H9 (cell line): ENCODE measurements around the gene TAF1C. TPM values are rescaled to one million over a fixed set of nuclear protein-coding genes. Genes with fewer than 3 reads are reported as not detected.
A peak's percentile ranks its signal among the peaks of the same experiment; 100 is the strongest.

Source experiments
- DNase-seq: peaks from one replicate; pipeline ENCODE4 v3.0.0-alpha.2; 2017
- H2AFZ ChIP-seq: one replicate; pipeline ENCODE4 v1.6.1; 2013; ENCODE audit warnings: mild to moderate bottlenecking, low read length, control low read depth, moderate library complexity
- H2AK5ac ChIP-seq: 2 replicates; pipeline ENCODE4 v1.6.1; 2013; ENCODE audit warnings: low read length, control low read depth, mixed read lengths; ENCODE audit not compliant: insufficient read length
- H2BK120ac ChIP-seq: one replicate; pipeline ENCODE4 v1.6.1; 2013; ENCODE audit warnings: low read depth, mild to moderate bottlenecking, low read length, control low read depth, inconsistent platforms; ENCODE audit not compliant: poor library complexity, severe bottlenecking
- H2BK12ac ChIP-seq: 2 replicates; pipeline ENCODE4 v1.6.1; 2013; ENCODE audit warnings: low read length, control low read depth, mixed read lengths, low read depth; ENCODE audit not compliant: insufficient read length
- H2BK15ac ChIP-seq: 2 replicates; pipeline ENCODE4 v1.6.1; 2013; ENCODE audit warnings: low read depth, low read length, control low read depth
- H2BK20ac ChIP-seq: one replicate; pipeline ENCODE4 v1.6.1; 2013; ENCODE audit warnings: low read depth, mild to moderate bottlenecking, low read length, control low read depth, inconsistent platforms; ENCODE audit not compliant: poor library complexity, severe bottlenecking
- H2BK5ac ChIP-seq: 2 replicates; pipeline ENCODE4 v1.6.1; 2013; ENCODE audit warnings: low read length, control low read depth, mixed read lengths; ENCODE audit not compliant: insufficient read length
- H3K14ac ChIP-seq: 2 replicates; pipeline ENCODE4 v1.6.1; 2013; ENCODE audit warnings: low read length, control low read depth; ENCODE audit not compliant: insufficient read depth
- H3K18ac ChIP-seq: 2 replicates; pipeline ENCODE4 v1.6.1; 2013; ENCODE audit warnings: low read depth, mild to moderate bottlenecking, mixed read lengths, low read length, control low read depth; ENCODE audit not compliant: insufficient read length
- H3K23ac ChIP-seq: 2 replicates; pipeline ENCODE4 v1.6.1; 2013; ENCODE audit warnings: low read length, control low read depth, mixed read lengths, low read depth; ENCODE audit not compliant: insufficient read length
- H3K23me2 ChIP-seq: 2 replicates; pipeline ENCODE4 v1.6.1; 2013; ENCODE audit warnings: low read depth, mild to moderate bottlenecking, mixed read lengths, low read length, control low read depth; ENCODE audit not compliant: insufficient read length, poor library complexity, severe bottlenecking
- H3K27ac ChIP-seq: 2 replicates; pipeline ENCODE4 v1.5.1; 2013; ENCODE audit warnings: low read length, control low read depth, mixed read lengths, low read depth; ENCODE audit not compliant: insufficient read length
- H3K27me3 ChIP-seq: 2 replicates; pipeline ENCODE4 v1.6.1; 2013; ENCODE audit warnings: low read length, control low read depth, inconsistent platforms; ENCODE audit not compliant: insufficient read depth
- H3K4ac ChIP-seq: 2 replicates; pipeline ENCODE4 v1.6.1; 2013; ENCODE audit warnings: low read depth, mild to moderate bottlenecking, control low read depth, inconsistent platforms, low read length, moderate library complexity
- H3K4me1 ChIP-seq: 2 replicates; pipeline ENCODE4 v1.6.1; 2013; ENCODE audit warnings: low read length, control low read depth, inconsistent platforms; ENCODE audit not compliant: insufficient read depth
- H3K4me2 ChIP-seq: 2 replicates; pipeline ENCODE4 v1.6.1; 2013; ENCODE audit warnings: low read length, control low read depth, mixed read lengths; ENCODE audit not compliant: insufficient read length, insufficient read depth
- H3K56ac ChIP-seq: 2 replicates; pipeline ENCODE4 v1.6.1; 2013; ENCODE audit warnings: low read depth, mild to moderate bottlenecking, mixed read lengths, low read length, control low read depth; ENCODE audit not compliant: insufficient read length
- H3K79me1 ChIP-seq: 2 replicates; pipeline ENCODE4 v1.6.1; 2013; ENCODE audit warnings: low read depth, mild to moderate bottlenecking, moderate library complexity, low read length, control low read depth, inconsistent platforms; ENCODE audit not compliant: insufficient read depth, poor library complexity, severe bottlenecking
- H3K79me2 ChIP-seq: 2 replicates; pipeline ENCODE4 v1.6.1; 2013; ENCODE audit warnings: low read length, control low read depth, inconsistent platforms; ENCODE audit not compliant: insufficient read depth
- H3K9ac ChIP-seq: 2 replicates; pipeline ENCODE4 v1.6.1; 2013; ENCODE audit warnings: low read length, control low read depth, mixed read lengths; ENCODE audit not compliant: insufficient read length; ENCODE audit errors: extremely low read depth
- H3K9me3 ChIP-seq: one replicate; pipeline ENCODE4 v1.6.1; 2013; ENCODE audit warnings: low read depth, low read length, inconsistent platforms; ENCODE audit not compliant: control insufficient read depth
- H3T11ph ChIP-seq: one replicate; pipeline ENCODE4 v1.6.1; 2013; ENCODE audit warnings: mild to moderate bottlenecking, low read length, control low read depth, inconsistent platforms
- H4K20me1 ChIP-seq: one replicate; pipeline ENCODE4 v1.6.1; 2013; ENCODE audit not compliant: control insufficient read depth, insufficient read length, insufficient read depth
- H4K5ac ChIP-seq: 2 replicates; pipeline ENCODE4 v1.6.1; 2013; ENCODE audit warnings: low read depth, mild to moderate bottlenecking, mixed read lengths, low read length, control low read depth; ENCODE audit not compliant: insufficient read length
- H4K8ac ChIP-seq: replicated peaks from 2 replicates; pipeline ENCODE4 v1.6.1; 2013; ENCODE audit warnings: low read length, control low read depth, mixed read lengths, low read depth; ENCODE audit not compliant: insufficient read length
- H4K91ac ChIP-seq: 2 replicates; pipeline ENCODE4 v1.6.1; 2013; ENCODE audit warnings: low read depth, mild to moderate bottlenecking, moderate library complexity, mixed read lengths, low read length, control low read depth; ENCODE audit not compliant: insufficient read length
- H3K27ac Mint-ChIP-seq, 3 experiments: 2 replicates in 2 of 3; 3 replicates in 1 of 3; pipeline ENCODE4 v1.8.0; 2020 to 2021; ENCODE audit warnings: mixed read lengths in 3 of 3, mild to moderate bottlenecking in 1 of 3, moderate library complexity in 1 of 3
- H3K27me3 Mint-ChIP-seq: 2 replicates; pipeline ENCODE4 v1.8.0; 2021; ENCODE audit warnings: low read depth, mild to moderate bottlenecking, moderate library complexity, mixed read lengths
- H3K36me3 Mint-ChIP-seq, 3 experiments: 2 replicates in 2 of 3; 3 replicates in 1 of 3; pipeline ENCODE4 v1.8.0; 2020 to 2021; ENCODE audit warnings: low read depth in 3 of 3, mixed read lengths in 3 of 3; ENCODE audit not compliant: insufficient read depth in 1 of 3
- H3K4me1 Mint-ChIP-seq, 2 experiments: 2 replicates each; pipeline ENCODE4 v1.8.0; 2020; ENCODE audit warnings: mixed read lengths in 2 of 2
- H3K4me3 Mint-ChIP-seq, 2 experiments: 2 replicates in 1 of 2; 3 replicates in 1 of 2; pipeline ENCODE4 v1.8.0; 2020 to 2021; ENCODE audit warnings: mild to moderate bottlenecking in 2 of 2, mixed read lengths in 2 of 2, moderate library complexity in 1 of 2
- H3K9me3 Mint-ChIP-seq, 2 experiments: 2 replicates in 1 of 2; 3 replicates in 1 of 2; pipeline ENCODE4 v1.8.0; 2020; ENCODE audit warnings: mild to moderate bottlenecking in 2 of 2, mixed read lengths in 2 of 2, moderate library complexity in 1 of 2
- WGBS: extraction: QIAGEN DNeasy Blood & Tissue Kit; methylation state at CpG from one replicate; pipeline ENCODE4 v1.1.7; 2013; ENCODE audit warnings: missing lambda C conversion rate, low lambda C conversion rate, mixed read lengths; ENCODE audit not compliant: insufficient read length; ENCODE audit errors: extremely low coverage; 5-methylcytosine and 5-hydroxymethylcytosine counted together
- total RNA-seq: library from RNA; stranded (reverse); gene quantifications from 2 replicates; pipeline ENCODE4 v1.2.1, GENCODE V29; 2021
- TF ChIP-seq, protein P1 (sequence below): fragments of 200-600 bp; sonication (generic); conservative IDR thresholded peaks from 3 replicates; pipeline ENCODE4 v1.8.0; 2021; ENCODE audit warnings: antibody characterized with exemption, mild to moderate bottlenecking

Gene TAF1C
- total RNA-seq, 1 experiment from 2014 or later = 78.6 TPM

GRCh38 chr16:84178146-84178765 lies 8.6 kb downstream of the TAF1C start:
- no CpG with 5 or more reads among the region's 15 CpGs for WGBS
- no peak for DNase-seq

More at GRCh38 chr16:84178146-84178765, 8.6 kb downstream of the TAF1C start:
- H4K8ac ChIP-seq = no peak overlapping the region
- H4K91ac ChIP-seq = no peak overlapping the region
- no peak overlapping the region for H2BK12ac ChIP-seq
- H3K9ac ChIP-seq = no peak overlapping the region
- no peak overlapping the region for H2BK5ac ChIP-seq
- Mint-ChIP-seq H3K27me3 (peaks cover 3% of the 10 kb centered on the region; the same call in 1 of the 2 replicates), H3K4me1 (peaks cover 4 to 5% of the 10 kb centered on the region in 2 experiments), H3K9me3 (no peaks in the 10 kb centered on the region), H3K27ac (peak overlapping the region in 1 of 3 experiments; percentile 6; a peak in 1 of 7 replicates), H3K4me3 (no peak overlapping the region), H3K36me3 (peaks cover 8 to 44% (median 38%) of the 10 kb centered on the region in 3 experiments; a peak in 6 of 7 replicates)
- TF ChIP-seq, protein P1, sequence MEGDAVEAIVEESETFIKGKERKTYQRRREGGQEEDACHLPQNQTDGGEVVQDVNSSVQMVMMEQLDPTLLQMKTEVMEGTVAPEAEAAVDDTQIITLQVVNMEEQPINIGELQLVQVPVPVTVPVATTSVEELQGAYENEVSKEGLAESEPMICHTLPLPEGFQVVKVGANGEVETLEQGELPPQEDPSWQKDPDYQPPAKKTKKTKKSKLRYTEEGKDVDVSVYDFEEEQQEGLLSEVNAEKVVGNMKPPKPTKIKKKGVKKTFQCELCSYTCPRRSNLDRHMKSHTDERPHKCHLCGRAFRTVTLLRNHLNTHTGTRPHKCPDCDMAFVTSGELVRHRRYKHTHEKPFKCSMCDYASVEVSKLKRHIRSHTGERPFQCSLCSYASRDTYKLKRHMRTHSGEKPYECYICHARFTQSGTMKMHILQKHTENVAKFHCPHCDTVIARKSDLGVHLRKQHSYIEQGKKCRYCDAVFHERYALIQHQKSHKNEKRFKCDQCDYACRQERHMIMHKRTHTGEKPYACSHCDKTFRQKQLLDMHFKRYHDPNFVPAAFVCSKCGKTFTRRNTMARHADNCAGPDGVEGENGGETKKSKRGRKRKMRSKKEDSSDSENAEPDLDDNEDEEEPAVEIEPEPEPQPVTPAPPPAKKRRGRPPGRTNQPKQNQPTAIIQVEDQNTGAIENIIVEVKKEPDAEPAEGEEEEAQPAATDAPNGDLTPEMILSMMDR = no peak
- H3T11ph ChIP-seq = no peak overlapping the region
- no peak overlapping the region for H4K5ac ChIP-seq
- no peaks in the 10 kb centered on the region for H3K4me1 ChIP-seq
- H3K9me3 ChIP-seq = no peaks in the 10 kb centered on the region
- H2BK120ac ChIP-seq = no peak overlapping the region
- H2BK20ac ChIP-seq = no peak overlapping the region
- no peak overlapping the region for H3K14ac ChIP-seq
- H2BK15ac ChIP-seq = no peak overlapping the region
- no peaks in the 10 kb centered on the region for H3K79me2 ChIP-seq
- H2AK5ac ChIP-seq = no peak overlapping the region
- H3K23ac ChIP-seq = no peak overlapping the region
- H3K4ac ChIP-seq = no peak overlapping the region
- no peak overlapping the region for H3K4me2 ChIP-seq
- H4K20me1 ChIP-seq = no peaks in the 10 kb centered on the region
- H3K23me2 ChIP-seq = no peaks in the 10 kb centered on the region
- H3K56ac ChIP-seq = no peak overlapping the region
- no peaks in the 10 kb centered on the region for H3K27me3 ChIP-seq
- H3K79me1 ChIP-seq = no peaks in the 10 kb centered on the region
- no peak overlapping the region for H2AFZ ChIP-seq
- no peak overlapping the region for H3K27ac ChIP-seq
- no peak overlapping the region for H3K18ac ChIP-seq
